ENCODE data around the gene LRRK2.
"Not testable (repeated sequence)": the region's sequence is repeated elsewhere in the genome, so short reads cannot be mapped to it uniquely, and the experiment has no call there.

The LRRK2 gene

GRCh38 chr12:40250652-40251051, 25.9 kb downstream of the LRRK2 start:
- DNase-seq = not testable (repeated sequence)

- no peak for DNase-seq
Measured at GRCh38 chr12:40253936-40254335, 29.1 kb downstream of the LRRK2 start.

- no peak for DNase-seq
Measured at GRCh38 chr12:40254455-40255085, 29.8 kb downstream of the LRRK2 start.

- DNase-seq = no peak
Measured at GRCh38 chr12:40258371-40258770, 33.6 kb downstream of the LRRK2 start.

- no peak for DNase-seq
Measured at GRCh38 chr12:40261937-40262336, 37.1 kb downstream of the LRRK2 start.

GRCh38 chr12:40262657-40263056, 37.9 kb downstream of the LRRK2 start:
- DNase-seq = no peak

- no peak for DNase-seq
Measured at GRCh38 chr12:40263616-40264409, 39.0 kb downstream of the LRRK2 start.

- DNase-seq = no peak
Measured at GRCh38 chr12:40271981-40272664, 47.3 kb downstream of the LRRK2 start.

GRCh38 chr12:40281791-40282364, 57.1 kb downstream of the LRRK2 start:
- no peak for DNase-seq

GRCh38 chr12:40286583-40286982, 61.8 kb downstream of the LRRK2 start:
- DNase-seq = no peak

GRCh38 chr12:40287369-40287975, 62.7 kb downstream of the LRRK2 start:
- no peak for DNase-seq

- DNase-seq = no peak
Measured at GRCh38 chr12:40292788-40293429, 68.1 kb downstream of the LRRK2 start.

- DNase-seq = no peak
Measured at GRCh38 chr12:40298341-40298740, 73.5 kb downstream of the LRRK2 start.

- no peak for DNase-seq
Measured at GRCh38 chr12:40300490-40300889, 75.7 kb downstream of the LRRK2 start.

- no peak for DNase-seq
Measured at GRCh38 chr12:40309001-40309400, 84.2 kb downstream of the LRRK2 start.

- no peak for DNase-seq
Measured at GRCh38 chr12:40310211-40310610, 85.4 kb downstream of the LRRK2 start.

- DNase-seq = no peak
Measured at GRCh38 chr12:40312196-40312595, 87.4 kb downstream of the LRRK2 start.

GRCh38 chr12:40312982-40313576, 88.3 kb downstream of the LRRK2 start:
- DNase-seq = no peak

GRCh38 chr12:40313928-40314327, 89.1 kb downstream of the LRRK2 start:
- no peak for DNase-seq

GRCh38 chr12:40314927-40315326, 90.1 kb downstream of the LRRK2 start:
- no peak for DNase-seq

- DNase-seq = no peak
Measured at GRCh38 chr12:40315375-40315774, 90.6 kb downstream of the LRRK2 start.

GRCh38 chr12:40324261-40324660, 99.5 kb downstream of the LRRK2 start:
- no peak for DNase-seq

All from NCI-H226 (cell line).